ENCODE measurements around the gene COQ8A.
"Not testable (repeated sequence)": the region's sequence is repeated elsewhere in the genome, so short reads cannot be mapped to it uniquely, and the experiment has no call there.

Gene COQ8A

GRCh38 chr1:226946841-226947240, 6.7 kb downstream of the COQ8A start:
- no peak for TF ChIP-seq POLR2AphosphoS5 (IDR thresholded peaks at IDR 0.05; ENCODE audit: low read depth, low read length)
- no peak for TF ChIP-seq TAF1 (IDR thresholded peaks at IDR 0.05; ENCODE audit: borderline replicate concordance, low read depth, low read length)
- no peak for TF ChIP-seq POLR2A (IDR thresholded peaks at IDR 0.05; ENCODE audit: low read depth, low read length)
- DNase-seq (ENCODE audit: insufficient read length) = no peak
- FAIRE-seq = no peak

GRCh38 chr1:226948051-226948450, 8.0 kb downstream of the COQ8A start:
- no peak for FAIRE-seq
- DNase-seq (ENCODE audit: insufficient read length) = no peak
- TF ChIP-seq TAF1 (IDR thresholded peaks at IDR 0.05; ENCODE audit: borderline replicate concordance, low read depth, low read length) (no peak), POLR2AphosphoS5 (IDR thresholded peaks at IDR 0.05; ENCODE audit: low read depth, low read length) (no peak), POLR2A (IDR thresholded peaks at IDR 0.05; ENCODE audit: low read depth, low read length) (no peak)

GRCh38 chr1:226948480-226948879, 8.4 kb downstream of the COQ8A start:
- no peak for FAIRE-seq
- TF ChIP-seq TAF1 (IDR thresholded peaks at IDR 0.05; ENCODE audit: borderline replicate concordance, low read depth, low read length) (no peak), POLR2AphosphoS5 (IDR thresholded peaks at IDR 0.05; ENCODE audit: low read depth, low read length) (no peak), POLR2A (IDR thresholded peaks at IDR 0.05; ENCODE audit: low read depth, low read length) (no peak)
- DNase-seq (ENCODE audit: insufficient read length) = no peak

GRCh38 chr1:226948996-226949395, 8.9 kb downstream of the COQ8A start:
- TF ChIP-seq POLR2AphosphoS5 (IDR thresholded peaks at IDR 0.05; ENCODE audit: low read depth, low read length) = no peak
- TF ChIP-seq TAF1 (IDR thresholded peaks at IDR 0.05; ENCODE audit: borderline replicate concordance, low read depth, low read length) = no peak
- TF ChIP-seq POLR2A (IDR thresholded peaks at IDR 0.05; ENCODE audit: low read depth, low read length) = no peak
- FAIRE-seq = no peak
- DNase-seq (ENCODE audit: insufficient read length) = no peak

GRCh38 chr1:226949401-226949800, 9.3 kb downstream of the COQ8A start:
- no peak for FAIRE-seq
- DNase-seq (ENCODE audit: insufficient read length) = no peak
- TF ChIP-seq POLR2A (IDR thresholded peaks at IDR 0.05; ENCODE audit: low read depth, low read length) (no peak), TAF1 (IDR thresholded peaks at IDR 0.05; ENCODE audit: borderline replicate concordance, low read depth, low read length) (no peak), POLR2AphosphoS5 (IDR thresholded peaks at IDR 0.05; ENCODE audit: low read depth, low read length) (no peak)

- DNase-seq (ENCODE audit: insufficient read length) (no peak), FAIRE-seq (no peak)
- TF ChIP-seq TAF1 (IDR thresholded peaks at IDR 0.05; ENCODE audit: borderline replicate concordance, low read depth, low read length) (no peak), POLR2AphosphoS5 (IDR thresholded peaks at IDR 0.05; ENCODE audit: low read depth, low read length) (no peak), POLR2A (IDR thresholded peaks at IDR 0.05; ENCODE audit: low read depth, low read length) (no peak)
Measured at GRCh38 chr1:226950316-226950715, 10.2 kb downstream of the COQ8A start.

- FAIRE-seq (no peak), DNase-seq (ENCODE audit: insufficient read length) (no peak)
- TF ChIP-seq POLR2AphosphoS5 (IDR thresholded peaks at IDR 0.05; ENCODE audit: low read depth, low read length) (no peak), TAF1 (IDR thresholded peaks at IDR 0.05; ENCODE audit: borderline replicate concordance, low read depth, low read length) (no peak), POLR2A (IDR thresholded peaks at IDR 0.05; ENCODE audit: low read depth, low read length) (no peak)
Measured at GRCh38 chr1:226950871-226951270, 10.8 kb downstream of the COQ8A start.

GRCh38 chr1:226951286-226952117, 11.4 kb downstream of the COQ8A start:
- no peak for FAIRE-seq
- TF ChIP-seq POLR2A (IDR thresholded peaks at IDR 0.05; ENCODE audit: low read depth, low read length) = no peak
- TF ChIP-seq POLR2AphosphoS5 (IDR thresholded peaks at IDR 0.05; ENCODE audit: low read depth, low read length) = no peak
- no peak for TF ChIP-seq TAF1 (IDR thresholded peaks at IDR 0.05; ENCODE audit: borderline replicate concordance, low read depth, low read length)
- no peak for DNase-seq (ENCODE audit: insufficient read length)

- no peak for FAIRE-seq
- TF ChIP-seq TAF1 (IDR thresholded peaks at IDR 0.05; ENCODE audit: borderline replicate concordance, low read depth, low read length) = no peak
- TF ChIP-seq POLR2A (IDR thresholded peaks at IDR 0.05; ENCODE audit: low read depth, low read length) = no peak
- TF ChIP-seq POLR2AphosphoS5 (IDR thresholded peaks at IDR 0.05; ENCODE audit: low read depth, low read length) = no peak
- no peak for DNase-seq (ENCODE audit: insufficient read length)
Measured at GRCh38 chr1:226952118-226952441, 12.0 kb downstream of the COQ8A start.

- DNase-seq (ENCODE audit: insufficient read length) (no peak), FAIRE-seq (no peak)
- TF ChIP-seq POLR2A (IDR thresholded peaks at IDR 0.05; ENCODE audit: low read depth, low read length) (no peak), TAF1 (IDR thresholded peaks at IDR 0.05; ENCODE audit: borderline replicate concordance, low read depth, low read length) (no peak), POLR2AphosphoS5 (IDR thresholded peaks at IDR 0.05; ENCODE audit: low read depth, low read length) (no peak)
Measured at GRCh38 chr1:226953175-226953800, 13.2 kb downstream of the COQ8A start.

- FAIRE-seq (no peak), DNase-seq (ENCODE audit: insufficient read length) (no peak)
- TF ChIP-seq TAF1 (IDR thresholded peaks at IDR 0.05; ENCODE audit: borderline replicate concordance, low read depth, low read length) (no peak), POLR2AphosphoS5 (IDR thresholded peaks at IDR 0.05; ENCODE audit: low read depth, low read length) (no peak), POLR2A (IDR thresholded peaks at IDR 0.05; ENCODE audit: low read depth, low read length) (no peak)
Measured at GRCh38 chr1:226954337-226954736, 14.2 kb downstream of the COQ8A start.

- FAIRE-seq (no peak), DNase-seq (ENCODE audit: insufficient read length) (no peak)
- TF ChIP-seq TAF1 (IDR thresholded peaks at IDR 0.05; ENCODE audit: borderline replicate concordance, low read depth, low read length) (no peak), POLR2AphosphoS5 (IDR thresholded peaks at IDR 0.05; ENCODE audit: low read depth, low read length) (no peak), POLR2A (IDR thresholded peaks at IDR 0.05; ENCODE audit: low read depth, low read length) (no peak)
Measured at GRCh38 chr1:226954777-226955176, 14.7 kb downstream of the COQ8A start.

- not testable (repeated sequence) for DNase-seq (ENCODE audit: insufficient read length); FAIRE-seq
Measured at GRCh38 chr1:226955857-226956256, 15.8 kb downstream of the COQ8A start.
